ENCODE measurements around the gene TPM4.

Gene TPM4

DNA sequence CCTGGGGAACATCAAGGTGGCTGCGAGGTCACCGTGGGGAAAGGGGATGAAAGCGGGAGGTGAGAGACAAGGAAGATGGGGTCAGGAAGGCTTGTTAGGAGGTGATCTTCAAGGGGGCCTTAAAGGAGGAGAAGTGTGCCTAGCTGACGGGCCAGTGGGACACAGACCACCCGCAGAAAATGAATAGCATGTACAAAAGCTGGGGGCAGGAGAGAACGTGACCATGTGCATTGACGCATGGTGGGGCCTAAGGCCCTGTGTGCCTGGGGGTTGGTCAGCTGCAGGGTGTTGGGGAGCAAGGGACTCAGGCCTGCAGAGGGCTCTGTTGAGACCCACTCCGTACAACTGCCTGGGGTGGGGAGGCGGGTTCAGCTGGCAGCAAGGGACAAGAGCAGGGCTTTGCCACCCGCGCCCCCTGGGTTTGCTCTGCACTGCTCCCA is 41.3 kb downstream of the TPM4 start:
- TF ChIP-seq, protein P1, sequence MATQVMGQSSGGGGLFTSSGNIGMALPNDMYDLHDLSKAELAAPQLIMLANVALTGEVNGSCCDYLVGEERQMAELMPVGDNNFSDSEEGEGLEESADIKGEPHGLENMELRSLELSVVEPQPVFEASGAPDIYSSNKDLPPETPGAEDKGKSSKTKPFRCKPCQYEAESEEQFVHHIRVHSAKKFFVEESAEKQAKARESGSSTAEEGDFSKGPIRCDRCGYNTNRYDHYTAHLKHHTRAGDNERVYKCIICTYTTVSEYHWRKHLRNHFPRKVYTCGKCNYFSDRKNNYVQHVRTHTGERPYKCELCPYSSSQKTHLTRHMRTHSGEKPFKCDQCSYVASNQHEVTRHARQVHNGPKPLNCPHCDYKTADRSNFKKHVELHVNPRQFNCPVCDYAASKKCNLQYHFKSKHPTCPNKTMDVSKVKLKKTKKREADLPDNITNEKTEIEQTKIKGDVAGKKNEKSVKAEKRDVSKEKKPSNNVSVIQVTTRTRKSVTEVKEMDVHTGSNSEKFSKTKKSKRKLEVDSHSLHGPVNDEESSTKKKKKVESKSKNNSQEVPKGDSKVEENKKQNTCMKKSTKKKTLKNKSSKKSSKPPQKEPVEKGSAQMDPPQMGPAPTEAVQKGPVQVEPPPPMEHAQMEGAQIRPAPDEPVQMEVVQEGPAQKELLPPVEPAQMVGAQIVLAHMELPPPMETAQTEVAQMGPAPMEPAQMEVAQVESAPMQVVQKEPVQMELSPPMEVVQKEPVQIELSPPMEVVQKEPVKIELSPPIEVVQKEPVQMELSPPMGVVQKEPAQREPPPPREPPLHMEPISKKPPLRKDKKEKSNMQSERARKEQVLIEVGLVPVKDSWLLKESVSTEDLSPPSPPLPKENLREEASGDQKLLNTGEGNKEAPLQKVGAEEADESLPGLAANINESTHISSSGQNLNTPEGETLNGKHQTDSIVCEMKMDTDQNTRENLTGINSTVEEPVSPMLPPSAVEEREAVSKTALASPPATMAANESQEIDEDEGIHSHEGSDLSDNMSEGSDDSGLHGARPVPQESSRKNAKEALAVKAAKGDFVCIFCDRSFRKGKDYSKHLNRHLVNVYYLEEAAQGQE (IDR thresholded peaks at IDR 0.05; ENCODE audit: insufficient read depth in 1 of 2, low read depth in 2 of 2, low read length in 2 of 2) = no peak
- TF ChIP-seq TAF1 (IDR thresholded peaks at IDR 0.05; ENCODE audit: borderline replicate concordance, insufficient read depth, low read length) (no peak), POLR2AphosphoS5 (IDR thresholded peaks at IDR 0.05; ENCODE audit: low read depth, low read length) (no peak), SIN3A (IDR thresholded peaks at IDR 0.05; ENCODE audit: borderline replicate concordance, insufficient read depth, low read length) (no peak), FOXP2 (optimal IDR thresholded peaks at IDR 0.05; ENCODE audit: borderline replicate concordance, extremely low read depth, extremely low read length, insufficient read depth) (no peak)

DNA sequence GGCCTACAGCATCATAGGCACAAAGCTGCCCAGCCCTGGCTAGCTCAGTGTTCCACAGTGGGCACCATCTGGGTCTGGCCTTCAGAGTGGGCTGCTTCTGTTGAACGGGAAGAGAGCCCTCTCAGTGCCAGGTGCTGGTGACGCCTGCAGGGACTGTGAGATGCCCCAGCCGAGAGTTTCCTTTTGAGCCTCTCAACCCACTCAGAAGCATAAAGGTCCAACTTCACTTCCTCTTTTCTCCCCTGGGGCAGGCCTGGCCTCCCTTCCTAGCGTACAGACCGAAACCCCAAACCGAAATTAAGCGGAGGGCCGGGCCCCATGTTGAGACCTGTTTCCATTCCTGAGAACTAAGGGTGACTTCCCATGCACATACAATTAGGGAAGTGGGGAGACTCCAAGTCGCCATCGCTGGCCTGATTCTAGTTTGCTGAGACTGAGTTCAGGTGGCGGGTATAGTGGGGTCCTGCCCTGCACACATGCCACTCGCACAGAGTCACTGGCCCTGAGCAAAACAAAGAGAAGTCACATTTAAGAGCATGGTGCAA is 42.3 kb downstream of the TPM4 start:
- TF ChIP-seq POLR2AphosphoS5 (IDR thresholded peaks at IDR 0.05; ENCODE audit: low read depth, low read length) = no peak
- TF ChIP-seq, protein P1 (IDR thresholded peaks at IDR 0.05; ENCODE audit: insufficient read depth in 1 of 2, low read depth in 2 of 2, low read length in 2 of 2) = no peak
- TF ChIP-seq TAF1 (IDR thresholded peaks at IDR 0.05; ENCODE audit: borderline replicate concordance, insufficient read depth, low read length) = no peak
- TF ChIP-seq SIN3A (IDR thresholded peaks at IDR 0.05; ENCODE audit: borderline replicate concordance, insufficient read depth, low read length) = no peak
- TF ChIP-seq FOXP2 (optimal IDR thresholded peaks at IDR 0.05; ENCODE audit: borderline replicate concordance, extremely low read depth, extremely low read length, insufficient read depth) = no peak

DNA sequence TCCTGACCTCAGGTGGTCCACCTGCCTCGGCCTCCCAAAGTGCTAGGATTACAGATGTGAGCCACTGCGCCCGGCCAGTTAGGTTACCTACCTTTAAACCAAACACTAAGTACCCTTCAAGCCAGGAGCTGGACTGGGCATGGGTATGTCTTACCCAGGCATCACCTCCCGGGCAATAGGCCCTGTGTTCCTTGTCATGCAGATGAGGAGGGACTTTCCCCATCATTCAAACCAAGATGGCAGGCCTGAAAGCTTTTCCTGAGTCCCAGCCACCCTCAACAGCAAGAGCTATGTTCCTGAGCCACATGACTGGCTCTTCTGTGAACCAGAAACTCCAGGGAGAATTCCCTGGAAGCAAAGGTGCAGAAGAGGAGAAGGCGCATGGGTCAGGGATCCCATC is 44.8 kb downstream of the TPM4 start:
- TF ChIP-seq, protein P1 (IDR thresholded peaks at IDR 0.05; ENCODE audit: insufficient read depth in 1 of 2, low read depth in 2 of 2, low read length in 2 of 2) = no peak
- no peak for TF ChIP-seq TAF1 (IDR thresholded peaks at IDR 0.05; ENCODE audit: borderline replicate concordance, insufficient read depth, low read length)
- TF ChIP-seq SIN3A (IDR thresholded peaks at IDR 0.05; ENCODE audit: borderline replicate concordance, insufficient read depth, low read length) = no peak
- TF ChIP-seq POLR2AphosphoS5 (IDR thresholded peaks at IDR 0.05; ENCODE audit: low read depth, low read length) = no peak
- TF ChIP-seq FOXP2 (optimal IDR thresholded peaks at IDR 0.05; ENCODE audit: borderline replicate concordance, extremely low read depth, extremely low read length, insufficient read depth) = no peak

DNA sequence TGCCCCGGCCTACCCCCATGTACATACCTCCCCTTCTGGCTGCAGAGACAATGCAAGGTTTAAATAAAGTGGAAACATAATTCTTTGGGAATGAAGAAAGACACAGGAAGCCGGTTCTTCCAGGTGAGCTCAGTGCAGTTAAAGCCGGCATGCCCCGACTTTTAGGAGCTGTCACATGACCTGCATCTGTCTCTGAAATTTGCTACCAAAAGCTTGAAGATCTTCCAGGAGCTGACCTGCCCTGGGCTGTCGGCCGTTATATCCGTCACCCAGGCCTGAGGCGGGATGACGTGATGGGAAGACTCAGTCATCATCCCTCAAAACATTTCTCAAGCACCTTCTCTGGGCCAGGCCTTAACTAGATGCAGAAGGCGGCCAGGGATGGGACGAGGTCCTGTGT is 45.7 kb downstream of the TPM4 start:
- TF ChIP-seq TAF1 (IDR thresholded peaks at IDR 0.05; ENCODE audit: borderline replicate concordance, insufficient read depth, low read length) (no peak), POLR2AphosphoS5 (IDR thresholded peaks at IDR 0.05; ENCODE audit: low read depth, low read length) (no peak), FOXP2 (optimal IDR thresholded peaks at IDR 0.05; ENCODE audit: borderline replicate concordance, extremely low read depth, extremely low read length, insufficient read depth) (no peak), SIN3A (IDR thresholded peaks at IDR 0.05; ENCODE audit: borderline replicate concordance, insufficient read depth, low read length) (no peak)
- TF ChIP-seq, protein P1 (IDR thresholded peaks at IDR 0.05; ENCODE audit: insufficient read depth in 1 of 2, low read depth in 2 of 2, low read length in 2 of 2) = no peak

Data from PFSK-1 (cell line).